PC-3 (cell line): ENCODE results near the gene DLG5. TPM values are rescaled to one million over a fixed set of nuclear protein-coding genes. Genes with fewer than 3 reads are reported as not detected.

Experiments
- ATAC-seq: fragments of 200-7000 bp; cut with Tn5 transposase; 2 replicates; pipeline ENCODE4 v1.9.1; 2020; ENCODE audit warnings: mild to moderate bottlenecking, moderate library complexity
- BruUV-seq: library from RNA; stranded (reverse); fragments of 400-500 nt; replicated peaks from 2 replicates; lab custom pipeline; 2021; lab: Mats Ljungman, UMichigan
- CTCF ChIA-PET: fragments of 300-600 bp; sonication (Branson Sonifier 250); formaldehyde crosslinking; loops from one replicate; lab custom pipeline; 2022; ENCODE audit warnings: antibody characterized with exemption; lab: Charles Lee
- POLR2A ChIA-PET: fragments of 300-600 bp; sonication (Branson Sonifier 250); formaldehyde crosslinking; loops from one replicate; lab custom pipeline; 2022; ENCODE audit warnings: antibody characterized with exemption; ENCODE audit not compliant: unreplicated experiment; lab: Charles Lee
- DNase-seq: peaks from one replicate; pipeline ENCODE4 v3.0.0-alpha.2; 2015
- H2AFZ ChIP-seq: fragments of 300-600 bp; sonication (generic); 2 replicates; pipeline ENCODE4 v1.6.0; 2016; ENCODE audit warnings: antibody characterized with exemption, low read length
- H3F3A ChIP-seq: fragments of 300-600 bp; sonication (generic); one replicate; pipeline ENCODE4 v1.6.0; 2017; ENCODE audit warnings: antibody characterized with exemption, low read length, control low read depth, mild to moderate bottlenecking; ENCODE audit not compliant: unreplicated experiment
- H3K27ac ChIP-seq: fragments of 300-600 bp; sonication (generic); 2 replicates; pipeline ENCODE4 v1.5.1; 2016; ENCODE audit warnings: mild to moderate bottlenecking, low read length
- H3K27me3 ChIP-seq: fragments of 300-600 bp; sonication (generic); 2 replicates; pipeline ENCODE4 v1.6.1; 2016; ENCODE audit warnings: low read length, mixed read lengths
- H3K36me3 ChIP-seq: fragments of 300-600 bp; sonication (generic); 2 replicates; pipeline ENCODE4 v1.6.1; 2016; ENCODE audit warnings: low read depth, mixed run types, low read length, mixed read lengths
- H3K4me1 ChIP-seq: fragments of 300-600 bp; sonication (generic); 2 replicates; pipeline ENCODE4 v1.5.1; 2016; ENCODE audit warnings: low read length; ENCODE audit not compliant: insufficient read depth
- H3K4me2 ChIP-seq: fragments of 300-600 bp; sonication (generic); 2 replicates; pipeline ENCODE4 v1.6.0; 2016; ENCODE audit warnings: low read length
- H3K4me3 ChIP-seq: fragments of 300-600 bp; sonication (generic); 2 replicates; pipeline ENCODE4 v1.5.1; 2016; ENCODE audit warnings: mild to moderate bottlenecking, low read length, mixed read lengths
- H3K79me2 ChIP-seq: fragments of 300-600 bp; sonication (generic); 2 replicates; pipeline ENCODE4 v1.6.1; 2017; ENCODE audit warnings: low read length, mixed read lengths
- H3K9ac ChIP-seq: fragments of 300-600 bp; sonication (generic); 2 replicates; pipeline ENCODE4 v1.6.0; 2016; ENCODE audit warnings: mild to moderate bottlenecking, low read length
- H3K9me2 ChIP-seq: fragments of 300-600 bp; sonication (generic); replicated peaks from 2 replicates; pipeline ENCODE4 v1.6.1; 2016; ENCODE audit warnings: mixed run types, low read length, mixed read lengths
- H3K9me3 ChIP-seq: fragments of 300-600 bp; sonication (generic); 2 replicates; pipeline ENCODE4 v1.6.1; 2016; ENCODE audit warnings: low read length, mixed read lengths
- H4K20me1 ChIP-seq: fragments of 300-600 bp; sonication (generic); 2 replicates; pipeline ENCODE4 v1.6.1; 2016; ENCODE audit warnings: low read length, mixed read lengths
- CTCF ChIP-seq: fragments of 300-600 bp; sonication (generic); conservative IDR thresholded peaks from 2 replicates; pipeline ENCODE4 v1.5.1; 2017; ENCODE audit warnings: antibody characterized with exemption, low read depth, mild to moderate bottlenecking, low read length
- EZH2 ChIP-seq: fragments of 300-600 bp; sonication (generic); IDR thresholded peaks from one replicate; pipeline ENCODE4 v1.6.1; 2017; ENCODE audit warnings: antibody characterized with exemption, mild to moderate bottlenecking, low read length; ENCODE audit not compliant: unreplicated experiment
- EZH2phosphoT487 ChIP-seq: fragments of 300-600 bp; sonication (generic); IDR thresholded peaks from 2 replicates; pipeline ENCODE4 v1.6.1; 2018; ENCODE audit warnings: mild to moderate bottlenecking, antibody characterized with exemption, low read length, borderline replicate concordance
- intact Hi-C: fragments of 100-400 bp; cut with micrococcal nuclease; formaldehyde crosslinking; loops from 2 replicates; pipeline ENCODE4 v1.9.0; 2023
- total RNA-seq: library from RNA; depleted of rRNA; stranded (reverse); fragments of >200 nt; gene quantifications from 2 replicates; pipeline ENCODE4 v1.2.3, GENCODE V29; 2014

Gene DLG5
- total RNA-seq, 1 experiment from 2014 or later: 118 TPM

- Histone ChIP-seq H2AFZ (no peak overlapping the region), H3K4me2 (no peak overlapping the region), H3K36me3 (peaks cover 44% of the 10 kb centered on the region; the same call in 1 of the 2 replicates), H3K79me2 (no peaks in the 10 kb centered on the region), H3K9me3 (no peaks in the 10 kb centered on the region), H4K20me1 (no peaks in the 10 kb centered on the region), H3K27me3 (no peaks in the 10 kb centered on the region), H3K4me3 (no peak overlapping the region), H3K27ac (no peak overlapping the region), H3K4me1 (no peaks in the 10 kb centered on the region), H3K9me2 (no peaks in the 10 kb centered on the region), H3K9ac (no peak overlapping the region), H3F3A (no peaks in the 10 kb centered on the region)
- TF ChIP-seq CTCF: no peak
- no peak for TF ChIP-seq EZH2phosphoT487
- no peak for TF ChIP-seq EZH2
- ATAC-seq (no peak), DNase-seq (no peak)
- ChIA-PET CTCF (no interaction called here), POLR2A (no interaction called here)
- no TSS peak for BruUV-seq
- intact Hi-C loops: no loop called here
Measured at GRCh38 chr10:77788496-77789010, 138.0 kb downstream of the DLG5 start.

GRCh38 chr10:77787440-77787839 lies 139.1 kb downstream of the DLG5 start:
- H3K4me1 ChIP-seq: no peaks in the 10 kb centered on the region
- H3K27ac ChIP-seq: no peak overlapping the region
- H3K27me3 ChIP-seq: no peaks in the 10 kb centered on the region
- no peak overlapping the region for H2AFZ ChIP-seq
- H4K20me1 ChIP-seq: no peaks in the 10 kb centered on the region
- ChIA-PET CTCF (no interaction called here), POLR2A (no interaction called here)
- TF ChIP-seq EZH2 (no peak), CTCF (no peak), EZH2phosphoT487 (no peak)
- DNase-seq (no peak), ATAC-seq (no peak)
- H3K4me2 ChIP-seq: no peak overlapping the region
- no peaks in the 10 kb centered on the region for H3K79me2 ChIP-seq
- intact Hi-C loops: no loop called here
- H3K9ac ChIP-seq: no peak overlapping the region
- no peaks in the 10 kb centered on the region for H3F3A ChIP-seq
- H3K4me3 ChIP-seq: no peak overlapping the region
- H3K36me3 ChIP-seq: peaks cover 41% of the 10 kb centered on the region
- no TSS peak for BruUV-seq
- H3K9me2 ChIP-seq: no peaks in the 10 kb centered on the region
- H3K9me3 ChIP-seq: no peaks in the 10 kb centered on the region

- Histone ChIP-seq H3K27ac (no peak overlapping the region), H3K36me3 (peaks cover 37% of the 10 kb centered on the region), H3K4me1 (no peaks in the 10 kb centered on the region), H2AFZ (no peak overlapping the region), H3K9me2 (no peaks in the 10 kb centered on the region), H3K4me2 (no peak overlapping the region), H4K20me1 (no peaks in the 10 kb centered on the region), H3K4me3 (no peak overlapping the region), H3K27me3 (no peaks in the 10 kb centered on the region), H3F3A (no peaks in the 10 kb centered on the region), H3K9me3 (no peaks in the 10 kb centered on the region), H3K9ac (no peak overlapping the region), H3K79me2 (no peaks in the 10 kb centered on the region)
- TF ChIP-seq EZH2phosphoT487 (no peak), EZH2 (no peak), CTCF (no peak)
- DNase-seq (no peak), ATAC-seq (no peak; the same call in 1 of the 2 replicates)
- ChIA-PET POLR2A (interaction anchor here (0.6 kb wide), 1 partner anchor 972 kb away, joined by 3 read pairs; no protein-coding TSS in a partner anchor), CTCF (no interaction called here)
- intact Hi-C loops: no loop called here
- BruUV-seq: no TSS peak
Measured at GRCh38 chr10:77784856-77785255, 141.7 kb downstream of the DLG5 start.
